ENCODE measurements around the gene SOX10. TPM values are rescaled to one million over a fixed set of nuclear protein-coding genes. Genes with fewer than 3 reads are reported as not detected.

The SOX10 gene
- total RNA-seq, 2 experiments from 2014 or later = not detected

DNA sequence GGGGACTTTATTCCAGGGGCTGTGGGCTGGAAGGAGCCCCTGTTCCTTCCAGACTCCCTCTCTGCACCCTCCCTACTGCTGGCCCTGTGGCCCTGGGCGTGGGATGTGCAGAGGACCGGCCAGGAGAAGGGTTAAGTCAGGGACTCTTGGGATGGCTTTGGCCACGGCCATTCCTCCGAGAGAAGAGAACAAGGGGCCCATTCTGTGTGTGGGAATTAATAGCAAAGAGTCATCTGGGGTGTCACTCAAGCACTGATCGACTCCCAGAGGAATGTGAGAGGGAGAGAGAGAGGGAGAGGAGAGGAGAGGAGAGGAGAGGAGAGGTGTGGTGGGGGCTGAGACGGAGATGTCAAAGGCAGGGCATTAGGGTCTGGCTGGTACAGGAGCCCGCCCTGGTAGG, 14.2 kb upstream of the SOX10 start:
- Histone ChIP-seq H3K4me2 (ENCODE audit: low read length) (no peak overlapping the region), H3K4me3 (ENCODE audit: low read depth, low read length, poor library complexity, severe bottlenecking) (no peak overlapping the region), H3K9me2 (ENCODE audit: insufficient read depth, low read length) (no peaks in the 10 kb centered on the region), H3K4me1 (ENCODE audit: insufficient read depth, low read length, poor library complexity, severe bottlenecking) (peaks cover 13% of the 10 kb centered on the region), H3K27ac (ENCODE audit: low read depth, low read length, poor library complexity, severe bottlenecking) (no peak overlapping the region), H3K9me3 (ENCODE audit: low read length) (no peaks in the 10 kb centered on the region), H3K79me2 (ENCODE audit: insufficient read depth, low read depth, low read length) (no peaks in the 10 kb centered on the region), H4K20me1 (ENCODE audit: insufficient read depth, low read length) (no peaks in the 10 kb centered on the region), H3K36me3 (ENCODE audit: insufficient read depth, low read length) (no peaks in the 10 kb centered on the region), H2AFZ (ENCODE audit: low read length) (no peak overlapping the region)
- ChIA-PET CTCF (ENCODE audit: unreplicated experiment) (no interaction called here), POLR2A (no interaction called here)
- BruUV-seq (replicated peaks) = no TSS peak
- intact Hi-C loops (cut with micrococcal nuclease; ENCODE audit: unreplicated experiment) = no loop called here
- DNase-seq (ENCODE audit: low spot score) = no peak
- no peak for TF ChIP-seq EZH2phosphoT487 (IDR thresholded peaks at IDR 0.05; ENCODE audit: borderline replicate concordance, low read depth, low read length)
- TF ChIP-seq, protein P1, sequence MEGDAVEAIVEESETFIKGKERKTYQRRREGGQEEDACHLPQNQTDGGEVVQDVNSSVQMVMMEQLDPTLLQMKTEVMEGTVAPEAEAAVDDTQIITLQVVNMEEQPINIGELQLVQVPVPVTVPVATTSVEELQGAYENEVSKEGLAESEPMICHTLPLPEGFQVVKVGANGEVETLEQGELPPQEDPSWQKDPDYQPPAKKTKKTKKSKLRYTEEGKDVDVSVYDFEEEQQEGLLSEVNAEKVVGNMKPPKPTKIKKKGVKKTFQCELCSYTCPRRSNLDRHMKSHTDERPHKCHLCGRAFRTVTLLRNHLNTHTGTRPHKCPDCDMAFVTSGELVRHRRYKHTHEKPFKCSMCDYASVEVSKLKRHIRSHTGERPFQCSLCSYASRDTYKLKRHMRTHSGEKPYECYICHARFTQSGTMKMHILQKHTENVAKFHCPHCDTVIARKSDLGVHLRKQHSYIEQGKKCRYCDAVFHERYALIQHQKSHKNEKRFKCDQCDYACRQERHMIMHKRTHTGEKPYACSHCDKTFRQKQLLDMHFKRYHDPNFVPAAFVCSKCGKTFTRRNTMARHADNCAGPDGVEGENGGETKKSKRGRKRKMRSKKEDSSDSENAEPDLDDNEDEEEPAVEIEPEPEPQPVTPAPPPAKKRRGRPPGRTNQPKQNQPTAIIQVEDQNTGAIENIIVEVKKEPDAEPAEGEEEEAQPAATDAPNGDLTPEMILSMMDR (conservative IDR thresholded peaks at IDR 0.05; ENCODE audit: low read length) = no peak

DNA sequence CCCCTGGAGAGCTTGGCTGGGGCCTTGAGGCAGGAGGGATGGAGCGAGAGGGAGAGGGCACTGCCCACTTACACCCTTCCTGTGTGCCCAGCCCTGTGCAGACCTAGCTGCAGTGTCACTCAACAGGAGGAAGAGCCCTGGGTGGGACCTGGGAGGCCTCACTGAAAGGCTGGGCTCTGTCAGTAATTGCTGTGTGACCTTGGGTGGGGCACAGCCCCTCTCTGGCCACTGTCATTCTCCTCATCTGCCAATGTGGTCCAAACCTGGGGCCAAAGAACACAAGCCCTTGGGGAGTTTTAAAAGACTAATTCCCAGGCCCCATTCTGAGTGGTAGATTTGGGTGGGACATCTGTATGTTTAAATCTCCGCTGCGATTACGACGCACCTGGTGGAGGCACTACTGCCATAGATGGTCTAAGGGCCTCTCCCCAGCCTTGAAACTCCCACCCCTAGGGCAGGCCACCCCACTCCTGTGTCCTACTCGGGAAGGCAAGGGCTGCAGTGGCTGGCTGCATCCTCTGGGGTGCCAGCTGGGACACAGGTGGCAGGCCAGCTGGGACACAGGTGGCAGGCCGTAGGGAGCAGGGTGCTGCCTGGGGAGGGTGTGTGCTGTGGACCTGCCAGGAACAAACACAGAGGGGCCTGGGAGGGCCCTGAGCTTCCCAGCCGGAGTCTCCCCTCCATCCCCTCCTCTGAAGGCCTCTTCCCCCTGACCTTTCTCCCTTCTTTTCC, 12.3 kb upstream of the SOX10 start:
- H3K79me2 ChIP-seq (ENCODE audit: insufficient read depth, low read depth, low read length) = no peaks in the 10 kb centered on the region
- no peaks in the 10 kb centered on the region for H3K36me3 ChIP-seq (ENCODE audit: insufficient read depth, low read length)
- no peaks in the 10 kb centered on the region for H4K20me1 ChIP-seq (ENCODE audit: insufficient read depth, low read length)
- H3K27ac ChIP-seq (ENCODE audit: low read depth, low read length, poor library complexity, severe bottlenecking) = no peak overlapping the region
- intact Hi-C loops (cut with micrococcal nuclease; ENCODE audit: unreplicated experiment) = no loop called here
- H3K9me3 ChIP-seq (ENCODE audit: low read length) = no peaks in the 10 kb centered on the region
- no peaks in the 10 kb centered on the region for H3K9me2 ChIP-seq (ENCODE audit: insufficient read depth, low read length)
- DNase-seq (ENCODE audit: low spot score) = peak; percentile 33
- TF ChIP-seq EZH2phosphoT487 (IDR thresholded peaks at IDR 0.05; ENCODE audit: borderline replicate concordance, low read depth, low read length) = no peak
- TF ChIP-seq, protein P1 (conservative IDR thresholded peaks at IDR 0.05; ENCODE audit: low read length) = no peak
- H3K4me3 ChIP-seq (ENCODE audit: low read depth, low read length, poor library complexity, severe bottlenecking) = no peak overlapping the region
- no TSS peak for BruUV-seq (replicated peaks)
- CTCF ChIA-PET (ENCODE audit: unreplicated experiment) = interaction anchor here (0.6 kb wide), 1 partner anchor 63 kb away, joined by 14 read pairs; no protein-coding TSS in a partner anchor
- no peak overlapping the region for H2AFZ ChIP-seq (ENCODE audit: low read length)
- POLR2A ChIA-PET = no interaction called here
- H3K4me2 ChIP-seq (ENCODE audit: low read length) = 0 out of 2 replicates have a peak overlapping the region, but pooled peaks have one; percentile 2
- peaks cover 13% of the 10 kb centered on the region for H3K4me1 ChIP-seq (ENCODE audit: insufficient read depth, low read length, poor library complexity, severe bottlenecking)

DNA sequence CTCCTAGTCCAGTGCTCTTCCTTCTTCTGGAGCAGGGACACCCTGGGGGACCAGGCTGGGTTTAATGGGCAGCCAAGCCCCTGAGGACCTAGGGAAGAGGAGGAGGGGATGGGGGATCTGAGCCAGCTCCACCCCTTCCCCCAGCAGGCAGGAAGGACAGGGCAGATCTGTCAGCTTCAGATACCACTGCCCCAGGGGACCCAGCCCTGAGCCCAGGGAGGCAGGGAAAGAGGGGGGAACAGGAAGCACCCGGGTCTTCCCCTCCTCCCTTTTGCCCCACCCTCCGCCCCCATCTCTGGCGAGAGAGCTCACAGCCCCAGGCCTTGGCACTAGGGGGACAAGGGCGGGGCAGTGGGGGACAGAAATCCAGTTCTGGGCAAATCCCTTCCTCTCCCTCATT, 11.7 kb upstream of the SOX10 start:
- TF ChIP-seq EZH2phosphoT487 (IDR thresholded peaks at IDR 0.05; ENCODE audit: borderline replicate concordance, low read depth, low read length) = no peak
- TF ChIP-seq, protein P1 (conservative IDR thresholded peaks at IDR 0.05; ENCODE audit: low read length) = no peak
- no peaks in the 10 kb centered on the region for H3K36me3 ChIP-seq (ENCODE audit: insufficient read depth, low read length)
- H3K9me3 ChIP-seq (ENCODE audit: low read length) = no peaks in the 10 kb centered on the region
- intact Hi-C loops (cut with micrococcal nuclease; ENCODE audit: unreplicated experiment) = no loop called here
- no peaks in the 10 kb centered on the region for H4K20me1 ChIP-seq (ENCODE audit: insufficient read depth, low read length)
- ChIA-PET CTCF (ENCODE audit: unreplicated experiment) (interaction anchor here (0.6 kb wide), 1 partner anchor 62 kb away, joined by 14 read pairs; no protein-coding TSS in a partner anchor), POLR2A (interaction anchor here (0.6 to 0.7 kb wide), 2 partner anchors 155 to 453 kb away, joined by 3 read pairs; no protein-coding TSS in a partner anchor)
- peak; percentile 51 for DNase-seq (ENCODE audit: low spot score)
- H3K27ac ChIP-seq (ENCODE audit: low read depth, low read length, poor library complexity, severe bottlenecking) = no peak overlapping the region
- H3K79me2 ChIP-seq (ENCODE audit: insufficient read depth, low read depth, low read length) = no peaks in the 10 kb centered on the region
- no peaks in the 10 kb centered on the region for H3K9me2 ChIP-seq (ENCODE audit: insufficient read depth, low read length)
- peaks cover 13% of the 10 kb centered on the region for H3K4me1 ChIP-seq (ENCODE audit: insufficient read depth, low read length, poor library complexity, severe bottlenecking)
- no peak overlapping the region for H3K4me3 ChIP-seq (ENCODE audit: low read depth, low read length, poor library complexity, severe bottlenecking)
- no peak overlapping the region for H2AFZ ChIP-seq (ENCODE audit: low read length)
- BruUV-seq (replicated peaks) = no TSS peak
- H3K4me2 ChIP-seq (ENCODE audit: low read length) = 0 out of 2 replicates have a peak overlapping the region, but pooled peaks have one; percentile 2

Data from OCI-LY7 (cell line).